ENCODE data around the gene AATF. TPM values are rescaled to one million over a fixed set of nuclear protein-coding genes. Genes with fewer than 3 reads are reported as not detected.

AATF gene
- total and polyA plus RNA-seq, 2 of the 8 experiments (the other 6 are each of a cell fraction or from before 2014, with no cell fraction given), result 20.1 to 62.8 TPM

DNA sequence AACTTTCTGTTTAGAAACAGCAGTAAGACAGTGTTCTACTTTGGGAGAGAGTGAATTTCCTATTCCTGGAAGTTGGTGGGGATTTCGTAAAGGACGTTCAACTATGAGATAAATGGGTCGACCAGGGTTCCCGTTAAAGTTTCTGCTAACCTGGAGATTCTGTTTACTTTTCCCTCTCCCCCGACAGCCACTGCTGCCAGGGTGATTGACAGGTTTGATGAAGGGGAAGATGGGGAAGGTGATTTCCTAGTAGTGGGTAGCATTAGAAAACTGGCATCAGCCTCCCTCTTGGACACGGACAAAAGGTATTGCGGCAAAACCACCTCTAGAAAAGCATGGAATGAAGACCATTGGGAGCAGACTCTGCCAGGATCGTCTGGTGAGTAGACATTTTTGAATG lies 1.3 kb downstream of the AATF start:
- no peak overlapping the region for H2BK15ac ChIP-seq (ENCODE audit: low read length)
- H3K18ac ChIP-seq (ENCODE audit: extremely low read depth, low read length), result no peak overlapping the region
- no peak for DNase-seq (ENCODE audit: low read depth in 1 of 2, low spot score in 2 of 2)
- no peak overlapping the region for H2AK5ac ChIP-seq (ENCODE audit: low read depth, low read length)
- peaks cover 0 to 21% of the 10 kb centered on the region in 2 experiments; a peak in 2 of 4 replicates for H3K79me2 ChIP-seq (ENCODE audit: control insufficient read depth in 1 of 2, insufficient read depth in 2 of 2, low read length in 2 of 2)
- ChIA-PET CTCF (ENCODE audit: partially characterized antibody) (interaction anchor here (1.1 to 1.4 kb wide), 2 partner anchors 194 to 317 kb away, joined by 3 read pairs; no protein-coding TSS in a partner anchor), POLR2A (ENCODE audit: partially characterized antibody) (interaction anchor here (0.5 kb wide), 1 partner anchor 11 kb away, joined by 4 read pairs; no protein-coding TSS in a partner anchor)
- no peak overlapping the region for H2BK12ac ChIP-seq (ENCODE audit: low read depth, low read length)
- H3K23me2 ChIP-seq (ENCODE audit: low read depth, low read length), result peaks cover 16% of the 10 kb centered on the region
- no peak overlapping the region for H3K9ac ChIP-seq (replicated peaks in 1 of 4; ENCODE audit: extremely low read depth in 1 of 4, low read depth in 3 of 4, low read length in 3 of 4)
- no peak overlapping the region for H3K27ac ChIP-seq (ENCODE audit: low read depth, low read length)
- H2AFZ ChIP-seq (ENCODE audit: low read length), result no peak overlapping the region
- no peak for FAIRE-seq
- H3K36me3 ChIP-seq (ENCODE audit: control insufficient read depth in 2 of 4, insufficient read depth in 4 of 4, low read length in 3 of 4), result peaks cover 15 to 43% (median 21%) of the 10 kb centered on the region in 4 experiments; a peak in 7 of 8 replicates
- H3K27me3 ChIP-seq (replicated peaks in 1 of 4; ENCODE audit: control insufficient read depth in 3 of 4, extremely low read depth in 1 of 4, insufficient read depth in 3 of 4, low read length in 3 of 4), result peaks cover 30 to 37% (median 34%) of the 10 kb centered on the region in 4 experiments
- no peak overlapping the region for H3K56ac ChIP-seq (replicated peaks; ENCODE audit: insufficient read length, low read depth, low read length)
- no peak overlapping the region for H3K23ac ChIP-seq (ENCODE audit: insufficient read length)
- WGBS, 2 experiments (ENCODE audit: extremely low coverage in 1 of 2, insufficient coverage in 1 of 2, insufficient read length in 1 of 2, insufficient replicate concordance in 2 of 2, low coverage in 1 of 2, low lambda C conversion rate in 2 of 2, missing lambda C conversion rate in 1 of 2), result 79% methylated on average over 8 of the region's 8 CpGs; no CpG with 5 or more reads in 1 of the 2 experiments
- H3K4me1 ChIP-seq (replicated peaks in 1 of 4; ENCODE audit: control insufficient read depth in 3 of 4, insufficient read depth in 4 of 4, low read length in 3 of 4), result peaks cover 8 to 19% (median 13%) of the 10 kb centered on the region in 4 experiments
- H3K9me3 ChIP-seq (ENCODE audit: insufficient read depth in 2 of 2, low read depth in 1 of 2, low read length in 1 of 2), result no peaks in the 10 kb centered on the region
- H3K4ac ChIP-seq (replicated peaks; ENCODE audit: insufficient read length, low read depth, low read length), result no peak overlapping the region
- H4K5ac ChIP-seq (ENCODE audit: insufficient read length, low read depth, low read length), result no peak overlapping the region
- H3K14ac ChIP-seq (ENCODE audit: insufficient read length), result no peak overlapping the region
- H2BK5ac ChIP-seq (ENCODE audit: low read depth, low read length), result no peak overlapping the region
- H3K4me3 ChIP-seq (ENCODE audit: extremely low read depth in 1 of 4, insufficient read depth in 2 of 4, low read depth in 3 of 4, low read length in 4 of 4), result peak overlapping the region; percentile 75 to 87 (median 82); a peak in 5 of 8 replicates
- H3K79me1 ChIP-seq (ENCODE audit: low read depth, low read length), result no peaks in the 10 kb centered on the region; the same call in 1 of the 2 replicates
- TF ChIP-seq MAFK (IDR thresholded peaks at IDR 0.05; ENCODE audit: low read depth, low read length) (no peak), RXRA (IDR thresholded peaks at IDR 0.05; ENCODE audit: insufficient read depth, low read depth, low read length) (no peak), SUZ12 (IDR thresholded peaks at IDR 0.05; ENCODE audit: low read length) (no peak), HDAC6 (IDR thresholded peaks at IDR 0.05; ENCODE audit: low read depth, low read length) (no peak)
- H4K8ac ChIP-seq (ENCODE audit: extremely low read depth, insufficient read depth, low read length), result no peak overlapping the region
- no peak overlapping the region for H2BK120ac ChIP-seq (replicated peaks; ENCODE audit: low read depth, low read length)
- H4K20me1 ChIP-seq (replicated peaks in 1 of 2; ENCODE audit: control insufficient read depth in 1 of 2, insufficient read depth in 2 of 2, low read length in 2 of 2), result peaks cover 7 to 11% of the 10 kb centered on the region in 2 experiments
- H4K91ac ChIP-seq (replicated peaks; ENCODE audit: insufficient read length, low read length), result no peak overlapping the region
- H2BK20ac ChIP-seq (ENCODE audit: low read length), result no peak overlapping the region
- peak overlapping the region; percentile 81 to 96 for H3K4me2 ChIP-seq (ENCODE audit: insufficient read depth in 1 of 2, low read depth in 2 of 2, low read length in 2 of 2)

Measured in H1 (cell line).